Glomerular endothelial cell (primary cell): ENCODE data around the gene SNX1. TPM values are rescaled to one million over a fixed set of nuclear protein-coding genes. Genes with fewer than 3 reads are reported as not detected.
"Not testable (repeated sequence)": the region's sequence is repeated elsewhere in the genome, so short reads cannot be mapped to it uniquely, and the experiment has no call there.

Source experiments
- DNase-seq: peaks from one replicate; pipeline ENCODE4 v3.0.0-alpha.2; 2011; ENCODE audit warnings: low read depth, low spot score; ENCODE audit errors: extremely low read depth
- total RNA-seq: library from RNA; depleted of rRNA; stranded (reverse); fragments of >200 nt; gene quantifications from 2 replicates; pipeline ENCODE4 v1.2.3, GENCODE V29; 2015

SNX1 gene
- total RNA-seq, 1 donor from 2014 or later = 66.6 TPM

GRCh38 chr15:64112073-64112772 lies 16.4 kb downstream of the SNX1 start:
- no peak for DNase-seq

- DNase-seq = no peak
Observed at GRCh38 chr15:64112904-64113303, 17.1 kb downstream of the SNX1 start.

DNA sequence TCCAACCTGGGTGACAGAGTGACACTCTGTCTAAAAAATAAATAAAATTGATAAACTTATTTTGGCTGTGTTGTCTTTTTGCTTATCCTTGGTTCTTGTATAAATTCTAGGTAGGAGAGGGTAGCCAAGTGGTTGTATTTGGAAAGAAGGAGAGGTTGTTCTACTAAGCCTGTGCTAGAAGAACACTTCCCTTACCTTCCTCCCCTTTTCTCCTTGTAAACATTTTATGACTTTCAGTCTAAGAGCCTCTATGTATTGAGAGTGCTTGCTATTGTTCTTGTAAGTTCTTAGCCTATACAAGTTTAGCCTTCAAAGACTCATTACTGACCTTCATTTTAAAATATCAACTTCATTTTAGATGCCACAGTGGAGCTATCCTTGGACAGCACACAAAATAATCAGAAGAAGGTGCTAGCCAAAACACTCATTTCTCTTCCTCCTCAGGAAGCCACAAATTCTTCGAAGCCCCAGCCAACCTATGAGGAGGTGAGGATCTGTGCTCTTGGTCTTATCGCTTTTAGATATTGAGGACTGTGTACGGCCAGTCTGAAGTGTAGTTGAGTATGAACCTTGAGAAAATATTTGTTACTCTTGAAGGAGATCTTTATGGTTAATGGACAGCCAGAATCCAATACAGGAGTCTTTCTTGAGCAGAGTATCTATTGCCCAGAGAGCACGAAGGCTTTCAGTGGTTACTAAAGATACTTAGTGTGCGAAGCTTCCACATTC lies 22.1 kb downstream of the SNX1 start:
- DNase-seq = no peak

DNA sequence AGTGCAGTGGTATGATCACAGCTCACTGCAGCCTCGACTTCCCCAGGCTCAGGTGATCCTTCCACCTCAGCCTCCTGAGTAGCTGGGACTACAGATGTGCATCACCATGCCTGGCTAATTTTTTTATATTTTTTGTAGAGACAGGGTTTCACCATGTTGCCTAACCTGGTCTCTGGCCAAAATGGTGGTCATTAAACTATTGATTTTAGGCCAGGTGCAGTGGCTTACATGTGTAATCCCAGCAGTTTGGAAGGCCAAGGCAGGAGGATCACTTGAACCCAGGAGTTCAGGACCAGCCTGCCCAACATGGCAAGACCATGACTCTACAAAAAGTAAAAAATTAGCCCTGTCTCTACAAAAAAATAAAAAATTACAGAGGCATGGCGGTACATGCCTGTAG lies 24.5 kb downstream of the SNX1 start:
- DNase-seq = not testable (repeated sequence)

DNA sequence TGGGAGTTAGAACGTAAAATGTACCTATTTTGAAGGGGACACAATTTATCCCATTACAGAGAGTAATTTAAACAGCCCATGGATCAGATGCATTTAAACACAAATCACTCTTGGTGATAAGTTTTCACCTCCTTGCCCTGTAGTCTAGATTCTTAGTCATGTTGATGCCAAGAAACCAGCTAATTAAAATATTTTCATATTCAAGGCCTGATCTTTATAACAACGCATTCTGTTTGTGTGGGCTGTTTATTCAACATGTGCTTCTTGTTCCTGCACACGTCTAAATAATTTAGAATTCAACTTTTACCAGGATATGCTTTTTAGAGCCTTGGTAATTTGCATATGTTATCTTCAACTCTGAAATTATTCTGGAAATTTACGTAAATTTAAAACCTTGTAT lies 25.8 kb downstream of the SNX1 start:
- DNase-seq = no peak

DNA sequence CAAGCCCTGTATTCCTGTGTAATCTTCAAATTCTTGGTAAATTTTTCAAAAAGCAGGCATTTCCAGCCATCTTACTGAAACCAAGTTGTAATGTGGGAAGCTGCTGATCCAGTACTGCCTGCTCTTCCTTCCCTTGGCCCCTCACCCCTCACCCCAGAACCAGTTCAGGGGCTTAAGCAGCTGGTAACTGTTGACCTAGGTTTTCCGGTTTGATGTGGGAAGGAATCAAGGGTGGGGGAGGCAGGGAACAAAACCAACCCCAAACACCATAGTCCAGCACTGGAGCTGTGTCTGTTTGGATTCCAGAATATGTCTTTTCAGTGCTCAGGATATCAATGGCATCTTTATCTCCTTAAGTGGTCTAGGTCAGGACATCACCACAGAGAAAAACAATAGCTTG lies 26.7 kb downstream of the SNX1 start:
- no peak for DNase-seq

DNA sequence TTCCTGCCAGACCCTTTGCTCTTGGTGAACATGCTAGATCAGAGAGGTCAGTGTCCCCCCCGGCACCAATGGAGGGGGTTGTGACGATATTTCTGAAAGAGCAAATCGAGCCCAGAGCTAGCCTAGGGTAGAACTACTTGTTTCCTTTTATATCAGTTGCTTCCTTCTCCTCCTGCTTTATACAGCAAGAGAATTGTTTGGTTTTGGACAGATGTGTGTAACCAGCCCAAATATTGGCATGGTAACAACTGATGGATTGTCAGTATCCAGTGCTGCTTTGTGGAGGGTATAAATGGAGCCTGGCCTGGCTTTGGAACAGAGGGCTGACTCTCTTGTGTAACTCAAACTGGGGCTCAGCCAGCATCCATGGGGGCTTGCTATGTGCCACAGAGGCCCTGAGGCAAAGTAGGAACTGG lies 27.2 kb downstream of the SNX1 start:
- DNase-seq = no peak

GRCh38 chr15:64125978-64126377 lies 30.2 kb downstream of the SNX1 start:
- DNase-seq = no peak

GRCh38 chr15:64127521-64128270 lies 31.9 kb downstream of the SNX1 start:
- no peak for DNase-seq

DNA sequence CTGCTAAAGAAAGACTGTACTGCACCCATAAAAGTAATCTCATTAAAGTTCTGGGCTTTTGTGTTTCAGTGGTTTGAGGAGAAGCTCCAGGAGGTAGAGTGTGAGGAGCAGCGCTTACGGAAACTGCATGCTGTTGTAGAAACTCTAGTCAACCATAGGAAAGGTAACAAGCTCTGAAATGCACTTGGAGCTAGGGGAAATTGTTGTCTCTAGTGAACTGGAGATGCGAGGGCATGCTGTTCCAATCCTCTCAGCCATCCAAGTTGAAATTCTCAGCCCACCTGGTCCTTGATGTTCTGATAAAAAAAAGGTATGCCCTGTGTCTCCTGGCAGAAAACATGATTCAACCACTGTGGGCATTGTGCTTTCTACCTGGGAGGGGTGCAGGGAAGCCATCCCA lies 34.4 kb downstream of the SNX1 start:
- no peak for DNase-seq

- no peak for DNase-seq
Observed at GRCh38 chr15:64131547-64131946, 35.8 kb downstream of the SNX1 start.

- DNase-seq = no peak
Observed at GRCh38 chr15:64132217-64132616, 36.4 kb downstream of the SNX1 start.

DNA sequence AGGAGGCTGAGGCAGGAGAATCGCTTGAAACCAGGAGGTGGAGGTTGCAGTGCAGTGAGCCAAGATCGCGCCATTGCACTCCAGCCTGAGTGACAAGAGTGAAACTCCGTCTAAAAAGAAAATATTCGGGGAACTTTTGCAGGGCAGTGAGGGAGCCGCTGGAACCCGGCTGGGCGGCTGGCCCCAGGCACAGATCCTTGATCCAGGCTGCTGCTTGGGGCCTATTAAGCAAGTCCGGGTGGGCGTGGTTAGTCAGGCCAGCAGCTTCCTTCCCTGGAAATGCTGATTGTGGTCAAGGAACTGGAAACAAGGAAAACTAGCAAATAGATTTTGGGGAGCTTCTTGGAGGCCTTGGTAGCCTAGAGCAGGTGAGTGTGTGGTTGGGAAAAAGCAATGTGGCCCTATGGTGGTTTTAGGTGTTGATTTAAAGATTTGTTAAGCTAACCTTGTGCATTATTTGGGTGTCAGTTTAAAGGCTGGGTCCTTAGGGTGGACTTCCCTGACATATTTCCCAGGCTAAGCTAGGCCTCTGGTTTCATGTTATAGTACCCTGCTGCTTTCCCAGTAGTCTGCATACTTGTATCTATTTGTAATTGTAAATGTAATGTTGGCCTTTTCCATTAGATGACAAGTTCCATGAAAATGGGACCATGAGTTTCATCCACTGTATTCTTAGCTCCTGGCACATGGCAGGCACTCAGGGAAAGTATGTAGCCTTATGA lies 38.0 kb downstream of the SNX1 start:
- DNase-seq = no peak

- DNase-seq = no peak
Observed at GRCh38 chr15:64134345-64134829, 38.6 kb downstream of the SNX1 start.

DNA sequence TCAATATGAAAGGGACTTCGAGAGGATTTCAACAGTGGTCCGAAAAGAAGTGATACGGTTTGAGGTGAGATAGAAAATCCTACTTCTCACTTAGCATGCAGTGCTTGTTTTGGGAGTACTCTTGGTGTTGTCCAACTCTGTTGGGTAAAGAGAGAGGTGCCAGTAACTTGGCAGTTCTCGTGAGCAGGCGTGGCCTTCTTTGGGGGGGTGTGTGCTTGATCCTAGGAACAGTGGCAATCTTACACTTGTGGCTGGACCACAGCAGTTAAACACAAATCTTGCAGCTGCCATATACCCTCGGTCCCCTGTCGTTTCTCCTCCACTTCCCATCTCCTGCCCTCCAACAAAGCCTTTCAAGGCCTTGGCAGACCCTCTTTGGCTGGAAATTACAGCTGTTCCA lies 40.6 kb downstream of the SNX1 start:
- DNase-seq = no peak

GRCh38 chr15:64137226-64137833 lies 41.5 kb downstream of the SNX1 start:
- DNase-seq = no peak

DNA sequence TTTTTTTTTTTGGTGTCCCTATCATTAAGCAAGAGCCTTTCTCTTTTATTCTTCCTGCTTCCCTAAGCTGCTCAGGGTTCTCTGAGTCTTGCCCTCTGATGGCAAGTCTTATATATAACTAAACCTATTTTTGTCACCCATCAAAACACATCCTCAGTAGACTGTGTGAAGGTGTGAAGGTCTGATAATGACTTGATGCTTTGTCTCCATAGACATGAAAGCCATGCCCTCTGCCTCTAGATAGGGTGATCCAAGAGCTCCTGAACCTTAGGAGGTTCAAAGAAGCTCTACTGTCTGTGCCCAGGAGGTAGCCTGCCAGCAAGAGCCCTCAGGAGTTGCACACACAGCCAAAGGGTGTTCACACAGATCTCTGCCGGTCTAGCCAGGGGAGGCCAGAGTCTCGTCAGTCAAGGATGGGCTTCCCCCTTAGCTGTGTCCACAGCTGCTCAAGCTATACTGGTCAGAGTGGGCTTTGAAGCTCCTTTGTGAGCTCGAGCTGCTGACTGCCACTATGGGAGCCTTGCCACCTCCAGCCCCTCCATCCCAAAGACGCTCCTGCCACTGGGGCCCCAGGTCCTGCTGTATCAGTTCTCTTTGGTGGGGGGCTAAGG lies 42.7 kb downstream of the SNX1 start:
- DNase-seq = no peak

DNA sequence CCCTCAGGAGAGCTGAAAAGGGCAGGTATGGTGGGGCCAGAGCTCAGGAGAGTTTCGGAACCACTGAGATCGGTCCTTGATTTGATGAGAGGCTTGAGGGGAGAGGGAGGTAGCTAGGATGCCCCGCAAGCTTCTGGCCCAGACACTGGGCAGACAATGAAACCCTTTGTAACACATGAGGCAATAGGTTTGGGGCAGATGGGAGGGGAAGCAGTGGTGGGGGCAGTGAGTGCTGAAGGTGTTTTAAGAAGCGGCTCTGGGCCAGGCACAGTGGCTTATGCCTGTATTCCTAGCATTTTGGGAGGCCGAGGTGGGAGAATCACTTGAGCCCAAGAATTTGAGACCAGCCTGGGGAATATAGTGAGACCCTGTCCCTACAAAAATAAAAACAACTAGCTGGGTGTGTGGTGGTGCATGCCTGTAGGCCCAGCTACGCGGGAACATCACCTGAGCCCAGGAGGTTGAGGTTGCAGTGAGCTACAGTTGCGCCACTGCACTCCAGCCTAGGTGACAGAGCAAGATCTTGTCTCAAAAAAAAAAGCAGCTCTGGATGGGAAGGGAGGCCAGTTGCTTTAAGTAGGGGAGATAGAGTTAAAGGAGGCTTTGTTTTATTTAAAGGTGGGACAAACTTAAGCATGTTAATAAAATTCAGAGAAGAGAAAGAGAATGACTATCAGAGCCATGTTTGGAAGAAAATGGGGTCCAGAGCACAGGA lies 46.2 kb downstream of the SNX1 start:
- no peak for DNase-seq

DNA sequence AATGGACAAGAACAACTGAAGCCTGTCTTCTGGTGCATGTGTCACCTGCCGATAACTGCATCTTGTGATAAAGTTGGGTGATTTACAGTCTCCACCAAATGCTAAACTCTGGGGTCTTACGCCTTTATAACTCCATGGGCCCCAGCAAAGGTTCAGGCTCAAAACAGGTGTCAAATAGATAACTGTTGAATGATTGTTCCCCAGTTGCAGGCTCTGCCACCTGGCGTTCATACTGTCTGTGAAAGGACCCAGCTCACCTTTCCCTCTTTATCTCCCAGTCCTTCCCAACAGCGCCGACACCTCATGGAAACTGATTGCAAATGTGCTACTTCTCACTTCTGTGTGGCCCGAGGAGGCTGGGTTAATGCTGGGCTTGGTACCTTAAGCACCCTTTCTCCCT lies 47.5 kb downstream of the SNX1 start:
- no peak for DNase-seq

DNA sequence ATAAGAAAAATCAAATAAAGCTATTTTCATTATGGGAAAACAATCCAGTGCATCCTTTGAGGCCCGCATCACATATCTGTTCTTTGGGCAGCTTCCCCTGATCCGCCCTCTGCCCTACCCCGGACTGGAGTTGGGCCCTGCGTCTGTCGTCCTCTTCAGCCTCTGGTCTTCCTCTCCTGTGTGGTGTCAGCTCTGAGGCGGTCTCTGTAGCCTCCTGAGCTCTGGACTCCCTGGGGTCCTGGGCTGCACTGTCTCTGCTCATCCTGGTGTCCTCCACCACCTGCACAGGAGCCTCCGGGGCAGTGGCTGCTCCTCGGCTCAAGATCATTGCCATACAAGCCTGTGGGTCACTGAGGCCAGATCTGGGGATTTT lies 48.4 kb downstream of the SNX1 start:
- no peak for DNase-seq
